Peyer's patch (tissue), 4 donors: ENCODE data around the gene AURKB. TPM values are rescaled to one million over a fixed set of nuclear protein-coding genes. Genes with fewer than 3 reads are reported as not detected.

ENCODE experiments used
- DNase-seq, 3 donors: peaks; one replicate each; pipeline ENCODE4 v3.0.0-alpha.2; 2017 to 2019
- H3K27ac ChIP-seq, 4 donors: fragments of 200-600 bp; sonication (generic); one replicate each; pipeline ENCODE4 v1.5.1; 2016 to 2019
- H3K27me3 ChIP-seq, 2 donors: fragments of 200-600 bp; sonication (generic); one replicate each; pipeline ENCODE4 v1.5.1; 2019
- H3K36me3 ChIP-seq, 3 donors: fragments of 200-600 bp; sonication (generic); one replicate each; pipeline ENCODE4 v1.5.1; 2016 to 2019
- H3K4me1 ChIP-seq, 4 donors: fragments of 200-600 bp; sonication (generic); one replicate each; pipeline ENCODE4 v1.5.1; 2016 to 2019
- H3K4me3 ChIP-seq, 4 donors: fragments of 200-600 bp; sonication (generic); 1 replicate in 3 of 4; 2 replicates in 1 of 4; pipeline ENCODE4 v1.5.1; 2016 to 2019; ENCODE audit warnings: mild to moderate bottlenecking in 1 of 4
- H3K9me3 ChIP-seq, 4 donors: fragments of 200-600 bp; sonication (generic); one replicate each; pipeline ENCODE4 v1.5.1; 2016 to 2019; ENCODE audit warnings: mild to moderate bottlenecking in 1 of 4
- POLR2A ChIP-seq, 2 donors: fragments of 450-650 bp; IDR thresholded peaks; one replicate each; pipeline ENCODE4 v1.5.1; 2017; ENCODE audit warnings: antibody characterized with exemption in 2 of 2, mild to moderate bottlenecking in 2 of 2, moderate library complexity in 2 of 2
- total RNA-seq, 4 donors: library from RNA; depleted of rRNA; stranded (reverse); fragments of >200 nt; gene quantifications; one replicate each; pipeline ENCODE4 v1.1.0, GENCODE V29; 2016
- TF ChIP-seq, protein P1 (sequence below), 6 experiments: fragments of 450-650 bp in 4 of 6; fragments of 200-600 bp in 2 of 6; sonication (generic) in 1 of 6; IDR thresholded peaks; one replicate each; pipeline ENCODE4 v1.5.1; 2017 to 2019; ENCODE audit warnings: antibody characterized with exemption in 6 of 6, mild to moderate bottlenecking in 3 of 6, moderate library complexity in 1 of 6

Gene AURKB
- total RNA-seq, 4 donors from 2014 or later = 10.5 to 111 (median 19.1) TPM

DNA sequence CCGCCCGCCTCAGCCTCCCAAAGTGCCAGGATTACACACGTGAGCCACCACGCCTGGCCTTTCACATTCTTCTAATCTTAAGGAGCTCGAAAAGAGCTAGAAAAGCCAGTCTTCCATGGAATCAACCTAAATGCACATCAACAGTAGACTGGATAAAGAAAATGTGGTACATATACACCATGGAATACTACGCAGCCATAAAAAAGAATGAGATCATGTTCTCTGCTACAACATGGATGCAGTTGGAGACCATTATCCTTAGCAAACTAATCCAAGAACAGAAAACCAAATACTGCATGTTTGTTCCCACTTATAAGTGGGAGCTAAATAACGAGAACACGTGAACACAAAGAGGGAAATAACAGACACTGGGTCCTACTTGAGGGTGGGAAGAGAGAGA is 34.4 kb upstream of the AURKB start:
- TF ChIP-seq, protein P1, sequence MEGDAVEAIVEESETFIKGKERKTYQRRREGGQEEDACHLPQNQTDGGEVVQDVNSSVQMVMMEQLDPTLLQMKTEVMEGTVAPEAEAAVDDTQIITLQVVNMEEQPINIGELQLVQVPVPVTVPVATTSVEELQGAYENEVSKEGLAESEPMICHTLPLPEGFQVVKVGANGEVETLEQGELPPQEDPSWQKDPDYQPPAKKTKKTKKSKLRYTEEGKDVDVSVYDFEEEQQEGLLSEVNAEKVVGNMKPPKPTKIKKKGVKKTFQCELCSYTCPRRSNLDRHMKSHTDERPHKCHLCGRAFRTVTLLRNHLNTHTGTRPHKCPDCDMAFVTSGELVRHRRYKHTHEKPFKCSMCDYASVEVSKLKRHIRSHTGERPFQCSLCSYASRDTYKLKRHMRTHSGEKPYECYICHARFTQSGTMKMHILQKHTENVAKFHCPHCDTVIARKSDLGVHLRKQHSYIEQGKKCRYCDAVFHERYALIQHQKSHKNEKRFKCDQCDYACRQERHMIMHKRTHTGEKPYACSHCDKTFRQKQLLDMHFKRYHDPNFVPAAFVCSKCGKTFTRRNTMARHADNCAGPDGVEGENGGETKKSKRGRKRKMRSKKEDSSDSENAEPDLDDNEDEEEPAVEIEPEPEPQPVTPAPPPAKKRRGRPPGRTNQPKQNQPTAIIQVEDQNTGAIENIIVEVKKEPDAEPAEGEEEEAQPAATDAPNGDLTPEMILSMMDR (IDR thresholded peaks at IDR 0.05) = no peak
- no peak for TF ChIP-seq POLR2A (IDR thresholded peaks at IDR 0.05)

GRCh38 chr17:8243827-8244226 is 33.5 kb upstream of the AURKB start:
- no peaks in the 10 kb centered on the region for H3K9me3 ChIP-seq
- H3K36me3 ChIP-seq = peaks cover 0 to 41% (median 0%) of the 10 kb centered on the region in 3 donors
- H3K27ac ChIP-seq = no peak overlapping the region
- no peak for DNase-seq
- peaks cover 0 to 10% (median 0%) of the 10 kb centered on the region in 4 donors for H3K4me1 ChIP-seq
- H3K4me3 ChIP-seq = no peak overlapping the region
- TF ChIP-seq, protein P1 (IDR thresholded peaks at IDR 0.05) = no peak
- no peak for TF ChIP-seq POLR2A (IDR thresholded peaks at IDR 0.05)
- no peaks in the 10 kb centered on the region for H3K27me3 ChIP-seq

More for the DNA sequence above, 34.4 kb upstream of the AURKB start:
- no peaks in the 10 kb centered on the region for H3K9me3 ChIP-seq
- no peak overlapping the region for H3K4me3 ChIP-seq
- peaks cover 0 to 33% (median 0%) of the 10 kb centered on the region in 3 donors for H3K36me3 ChIP-seq
- no peaks in the 10 kb centered on the region for H3K27me3 ChIP-seq
- no peak for DNase-seq
- H3K27ac ChIP-seq = no peak overlapping the region
- H3K4me1 ChIP-seq = peaks cover 0 to 14% (median 3%) of the 10 kb centered on the region in 4 donors

GRCh38 chr17:8237886-8238285 is 27.5 kb upstream of the AURKB start:
- no peak for TF ChIP-seq POLR2A (IDR thresholded peaks at IDR 0.05)
- TF ChIP-seq, protein P1 (IDR thresholded peaks at IDR 0.05) = no peak
- H3K27ac ChIP-seq = no peak overlapping the region
- H3K36me3 ChIP-seq = peaks cover 0 to 85% (median 0%) of the 10 kb centered on the region in 3 donors
- H3K4me1 ChIP-seq = no peaks in the 10 kb centered on the region
- H3K27me3 ChIP-seq = no peaks in the 10 kb centered on the region
- no peak overlapping the region for H3K4me3 ChIP-seq
- no peak for DNase-seq
- H3K9me3 ChIP-seq = no peaks in the 10 kb centered on the region

- no peak overlapping the region for H3K27ac ChIP-seq
- no peak overlapping the region for H3K4me3 ChIP-seq
- DNase-seq = no peak
- TF ChIP-seq POLR2A (IDR thresholded peaks at IDR 0.05) = no peak
- TF ChIP-seq, protein P1 (IDR thresholded peaks at IDR 0.05) = no peak
- H3K4me1 ChIP-seq = no peaks in the 10 kb centered on the region
- no peaks in the 10 kb centered on the region for H3K9me3 ChIP-seq
- H3K36me3 ChIP-seq = peaks cover 0 to 91% (median 0%) of the 10 kb centered on the region in 3 donors
- H3K27me3 ChIP-seq = no peaks in the 10 kb centered on the region
Measured at GRCh38 chr17:8237175-8237574, 26.8 kb upstream of the AURKB start.

DNA sequence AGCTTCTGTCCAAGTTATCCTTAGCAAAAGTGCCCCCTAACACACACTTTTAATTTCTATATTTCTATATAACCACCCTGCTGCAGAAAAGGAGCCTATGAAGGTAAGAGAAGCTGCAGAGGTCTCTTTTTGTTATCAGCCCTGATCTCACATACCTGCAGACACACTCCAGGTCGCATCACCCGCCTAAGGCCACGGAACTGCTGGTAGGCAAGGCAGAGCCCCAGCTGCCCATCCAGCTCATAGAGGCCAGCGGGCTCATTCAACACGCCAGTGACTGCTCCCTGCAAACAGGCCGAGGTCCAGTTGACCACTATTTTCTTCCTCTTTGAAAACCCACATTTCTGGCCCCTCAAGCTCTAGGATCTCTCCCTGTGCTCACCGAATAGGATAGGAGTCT is 25.3 kb upstream of the AURKB start:
- Histone ChIP-seq H3K27ac (no peak overlapping the region), H3K36me3 (peaks cover 0 to 95% (median 0%) of the 10 kb centered on the region in 3 donors), H3K4me1 (no peaks in the 10 kb centered on the region), H3K4me3 (no peak overlapping the region), H3K27me3 (no peaks in the 10 kb centered on the region), H3K9me3 (no peaks in the 10 kb centered on the region)
- TF ChIP-seq, protein P1 (IDR thresholded peaks at IDR 0.05) = no peak
- TF ChIP-seq POLR2A (IDR thresholded peaks at IDR 0.05) = no peak
- no peak for DNase-seq
